Measurements from ENCODE around the gene SORCS2. TPM values are rescaled to one million over a fixed set of nuclear protein-coding genes. Genes with fewer than 3 reads are reported as not detected.

SORCS2 gene
- total RNA-seq, 1 experiment from 2014 or later: 0.15 TPM

DNA sequence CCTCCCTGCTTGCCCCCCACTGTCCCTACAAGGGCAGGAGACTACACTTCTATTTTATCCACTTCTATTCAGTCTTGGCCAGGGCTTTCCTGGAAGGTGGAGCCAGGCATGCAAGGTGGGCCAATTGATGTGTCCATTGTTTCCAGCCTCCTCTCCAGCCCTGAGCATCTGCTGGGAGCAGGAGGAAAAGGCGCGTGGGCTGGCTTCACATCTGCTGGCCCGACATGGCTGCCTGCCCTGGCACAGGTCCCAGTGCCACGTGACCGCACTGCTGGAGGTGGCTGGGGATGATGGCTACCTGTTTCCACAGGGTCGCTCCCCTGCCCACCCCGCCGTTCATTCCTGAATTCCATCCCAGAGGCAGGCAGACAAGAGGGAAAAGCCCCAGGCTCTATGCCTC, 499.6 kb downstream of the SORCS2 start:
- Histone ChIP-seq H3K27ac (ENCODE audit: low read length) (no peak overlapping the region), H3K36me3 (ENCODE audit: control insufficient read depth, insufficient read depth, low read length) (no peaks in the 10 kb centered on the region), H3K27me3 (ENCODE audit: control insufficient read depth, insufficient read depth, low read length) (no peaks in the 10 kb centered on the region), H3K9me3 (ENCODE audit: control insufficient read depth, insufficient read depth, low read depth, low read length) (no peaks in the 10 kb centered on the region), H3K4me3 (ENCODE audit: low read depth in 2 of 2, low read length in 2 of 2) (no peak overlapping the region), H3K4me1 (ENCODE audit: control insufficient read depth, insufficient read depth, low read length) (no peaks in the 10 kb centered on the region)
- ATAC-seq: no peak
- ChIA-PET POLR2A (no interaction called here), CTCF (no interaction called here)
- in situ Hi-C loops (cut with HindIII; ENCODE audit: low pct_unique_long_range_greater_than_20kb, low sequenced_read_pairs) (no loop called here), intact Hi-C loops (cut with micrococcal nuclease; ENCODE audit: unreplicated experiment) (no loop called here)
- TF ChIP-seq, protein P1, sequence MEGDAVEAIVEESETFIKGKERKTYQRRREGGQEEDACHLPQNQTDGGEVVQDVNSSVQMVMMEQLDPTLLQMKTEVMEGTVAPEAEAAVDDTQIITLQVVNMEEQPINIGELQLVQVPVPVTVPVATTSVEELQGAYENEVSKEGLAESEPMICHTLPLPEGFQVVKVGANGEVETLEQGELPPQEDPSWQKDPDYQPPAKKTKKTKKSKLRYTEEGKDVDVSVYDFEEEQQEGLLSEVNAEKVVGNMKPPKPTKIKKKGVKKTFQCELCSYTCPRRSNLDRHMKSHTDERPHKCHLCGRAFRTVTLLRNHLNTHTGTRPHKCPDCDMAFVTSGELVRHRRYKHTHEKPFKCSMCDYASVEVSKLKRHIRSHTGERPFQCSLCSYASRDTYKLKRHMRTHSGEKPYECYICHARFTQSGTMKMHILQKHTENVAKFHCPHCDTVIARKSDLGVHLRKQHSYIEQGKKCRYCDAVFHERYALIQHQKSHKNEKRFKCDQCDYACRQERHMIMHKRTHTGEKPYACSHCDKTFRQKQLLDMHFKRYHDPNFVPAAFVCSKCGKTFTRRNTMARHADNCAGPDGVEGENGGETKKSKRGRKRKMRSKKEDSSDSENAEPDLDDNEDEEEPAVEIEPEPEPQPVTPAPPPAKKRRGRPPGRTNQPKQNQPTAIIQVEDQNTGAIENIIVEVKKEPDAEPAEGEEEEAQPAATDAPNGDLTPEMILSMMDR (IDR thresholded peaks at IDR 0.05): no peak
- no peak for TF ChIP-seq SIN3A (IDR thresholded peaks at IDR 0.05; ENCODE audit: borderline replicate concordance, insufficient read depth, low read depth, low read length)
- no peak for TF ChIP-seq POLR2AphosphoS5 (IDR thresholded peaks at IDR 0.05; ENCODE audit: low read depth, low read length)
- no peak for TF ChIP-seq TCF7L2 (IDR thresholded peaks at IDR 0.05; ENCODE audit: low read depth, low read length)
- TF ChIP-seq, protein P2, sequence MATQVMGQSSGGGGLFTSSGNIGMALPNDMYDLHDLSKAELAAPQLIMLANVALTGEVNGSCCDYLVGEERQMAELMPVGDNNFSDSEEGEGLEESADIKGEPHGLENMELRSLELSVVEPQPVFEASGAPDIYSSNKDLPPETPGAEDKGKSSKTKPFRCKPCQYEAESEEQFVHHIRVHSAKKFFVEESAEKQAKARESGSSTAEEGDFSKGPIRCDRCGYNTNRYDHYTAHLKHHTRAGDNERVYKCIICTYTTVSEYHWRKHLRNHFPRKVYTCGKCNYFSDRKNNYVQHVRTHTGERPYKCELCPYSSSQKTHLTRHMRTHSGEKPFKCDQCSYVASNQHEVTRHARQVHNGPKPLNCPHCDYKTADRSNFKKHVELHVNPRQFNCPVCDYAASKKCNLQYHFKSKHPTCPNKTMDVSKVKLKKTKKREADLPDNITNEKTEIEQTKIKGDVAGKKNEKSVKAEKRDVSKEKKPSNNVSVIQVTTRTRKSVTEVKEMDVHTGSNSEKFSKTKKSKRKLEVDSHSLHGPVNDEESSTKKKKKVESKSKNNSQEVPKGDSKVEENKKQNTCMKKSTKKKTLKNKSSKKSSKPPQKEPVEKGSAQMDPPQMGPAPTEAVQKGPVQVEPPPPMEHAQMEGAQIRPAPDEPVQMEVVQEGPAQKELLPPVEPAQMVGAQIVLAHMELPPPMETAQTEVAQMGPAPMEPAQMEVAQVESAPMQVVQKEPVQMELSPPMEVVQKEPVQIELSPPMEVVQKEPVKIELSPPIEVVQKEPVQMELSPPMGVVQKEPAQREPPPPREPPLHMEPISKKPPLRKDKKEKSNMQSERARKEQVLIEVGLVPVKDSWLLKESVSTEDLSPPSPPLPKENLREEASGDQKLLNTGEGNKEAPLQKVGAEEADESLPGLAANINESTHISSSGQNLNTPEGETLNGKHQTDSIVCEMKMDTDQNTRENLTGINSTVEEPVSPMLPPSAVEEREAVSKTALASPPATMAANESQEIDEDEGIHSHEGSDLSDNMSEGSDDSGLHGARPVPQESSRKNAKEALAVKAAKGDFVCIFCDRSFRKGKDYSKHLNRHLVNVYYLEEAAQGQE (IDR thresholded peaks at IDR 0.05; ENCODE audit: insufficient read depth in 1 of 2, low read depth in 2 of 2, low read length in 1 of 2): no peak
- DNase-seq (ENCODE audit: low read depth, low spot score): no peak
- no TSS peak for BruUV-seq (replicated peaks)

DNA sequence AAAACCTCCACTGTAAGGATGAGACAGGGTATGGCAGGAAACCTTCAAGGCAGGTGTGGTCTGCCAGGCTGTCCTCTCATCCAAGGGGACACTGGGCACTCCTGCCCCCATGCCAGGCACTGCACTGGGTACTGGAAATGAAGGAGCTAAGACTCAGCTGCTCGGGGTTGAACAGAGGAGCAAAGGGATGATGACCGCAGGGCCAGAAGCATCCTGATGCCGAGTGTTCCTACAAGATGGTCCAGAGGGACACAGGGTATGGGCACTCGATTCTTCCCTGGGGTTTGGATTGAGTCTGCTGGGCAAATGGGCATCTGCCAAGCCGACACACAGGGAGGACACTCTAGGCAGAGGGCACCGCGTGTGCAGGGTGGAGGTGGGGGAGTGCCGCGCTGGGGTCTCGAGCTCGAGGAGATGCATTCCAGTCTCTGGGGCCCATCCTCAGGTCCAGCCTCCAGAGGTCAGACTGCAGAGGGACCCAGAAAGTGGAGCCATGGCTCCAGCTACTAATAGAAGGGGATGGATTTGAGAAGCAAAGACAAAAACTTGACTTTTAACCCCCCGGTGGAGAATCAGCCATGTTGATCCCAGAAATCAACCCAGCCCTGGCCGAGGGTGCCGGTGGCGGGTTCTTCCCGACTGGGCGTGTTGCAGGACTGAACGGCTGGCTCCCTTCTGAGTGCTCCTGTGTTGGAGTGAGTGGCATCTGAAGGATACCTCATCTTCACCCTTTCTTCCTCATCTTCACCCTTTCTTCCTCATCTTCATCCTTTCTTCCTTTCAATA, 500.3 kb downstream of the SORCS2 start:
- no TSS peak for BruUV-seq (replicated peaks)
- no peaks in the 10 kb centered on the region for H3K9me3 ChIP-seq (ENCODE audit: control insufficient read depth, insufficient read depth, low read depth, low read length)
- H3K27me3 ChIP-seq (ENCODE audit: control insufficient read depth, insufficient read depth, low read length): no peaks in the 10 kb centered on the region
- no peak overlapping the region for H3K27ac ChIP-seq (ENCODE audit: low read length)
- in situ Hi-C loops (cut with HindIII; ENCODE audit: low pct_unique_long_range_greater_than_20kb, low sequenced_read_pairs) (no loop called here), intact Hi-C loops (cut with micrococcal nuclease; ENCODE audit: unreplicated experiment) (no loop called here)
- 0 out of 2 replicates have a peak, but pooled peaks have one; percentile 41 for ATAC-seq
- TF ChIP-seq SIN3A (IDR thresholded peaks at IDR 0.05; ENCODE audit: borderline replicate concordance, insufficient read depth, low read depth, low read length): no peak
- TF ChIP-seq POLR2AphosphoS5 (IDR thresholded peaks at IDR 0.05; ENCODE audit: low read depth, low read length): no peak
- TF ChIP-seq, protein P1 (IDR thresholded peaks at IDR 0.05): no peak
- no peak for TF ChIP-seq TCF7L2 (IDR thresholded peaks at IDR 0.05; ENCODE audit: low read depth, low read length)
- TF ChIP-seq, protein P2 (IDR thresholded peaks at IDR 0.05; ENCODE audit: insufficient read depth in 1 of 2, low read depth in 2 of 2, low read length in 1 of 2): no peak
- H3K4me1 ChIP-seq (ENCODE audit: control insufficient read depth, insufficient read depth, low read length): no peaks in the 10 kb centered on the region
- no peak for DNase-seq (ENCODE audit: low read depth, low spot score)
- ChIA-PET CTCF (no interaction called here), POLR2A (no interaction called here)
- no peak overlapping the region for H3K4me3 ChIP-seq (ENCODE audit: low read depth in 2 of 2, low read length in 2 of 2)
- no peaks in the 10 kb centered on the region for H3K36me3 ChIP-seq (ENCODE audit: control insufficient read depth, insufficient read depth, low read length)

Measured in Panc1 (cell line).